WTC11 (cell line): Measurements from ENCODE around the gene CHRNA1. TPM values are rescaled to one million over a fixed set of nuclear protein-coding genes. Genes with fewer than 3 reads are reported as not detected.

Experiments
- ATAC-seq: fragments of 200-7000 bp; cut with Tn5 transposase; 2 replicates; pipeline ENCODE4 v1.10.0; 2021; ENCODE audit warnings: mild to moderate bottlenecking, moderate library complexity
- CTCF ChIA-PET: fragments of 300-600 bp; sonication (Branson Sonifier 250); formaldehyde crosslinking; loops from one replicate; lab custom pipeline; 2021; ENCODE audit warnings: antibody characterized with exemption; lab: Charles Lee
- POLR2A ChIA-PET: fragments of 350-600 bp; sonication (Branson Sonifier 250); formaldehyde crosslinking; loops from one replicate; lab custom pipeline; 2021; ENCODE audit warnings: antibody characterized with exemption; lab: Charles Lee
- DNase-seq: peaks from one replicate; pipeline ENCODE4 v3.0.0; 2021; ENCODE audit warnings: low spot score
- H3K27ac Mint-ChIP-seq: 2 replicates; pipeline ENCODE4 v1.8.0; 2021; ENCODE audit warnings: mixed read lengths
- H3K27me3 Mint-ChIP-seq: 2 replicates; pipeline ENCODE4 v1.8.0; 2021; ENCODE audit warnings: low read depth, mild to moderate bottlenecking, moderate library complexity, mixed read lengths
- H3K36me3 Mint-ChIP-seq: 2 replicates; pipeline ENCODE4 v1.8.0; 2021; ENCODE audit warnings: mixed read lengths
- H3K4me1 Mint-ChIP-seq: 2 replicates; pipeline ENCODE4 v1.8.0; 2022; ENCODE audit warnings: mixed read lengths
- H3K4me3 Mint-ChIP-seq: 2 replicates; pipeline ENCODE4 v1.8.0; 2021; ENCODE audit warnings: mild to moderate bottlenecking, moderate library complexity, mixed read lengths
- H3K9me3 Mint-ChIP-seq: 2 replicates; pipeline ENCODE4 v1.8.0; 2021; ENCODE audit warnings: mixed read lengths
- ATF6 ChIP-seq: sonication (generic); formaldehyde crosslinking; IDR thresholded peaks from 2 replicates; pipeline ENCODE4 v1.8.1; 2023; ENCODE audit warnings: mild to moderate bottlenecking, missing genetic modification reagents
- CTCF ChIP-seq: fragments of 200-600 bp; IDR thresholded peaks from 2 replicates; pipeline ENCODE4 v1.8.0; 2022; ENCODE audit warnings: antibody characterized with exemption
- E2F1 ChIP-seq: sonication (generic); formaldehyde crosslinking; IDR thresholded peaks from 2 replicates; pipeline ENCODE4 v1.8.0; 2022; ENCODE audit warnings: mild to moderate bottlenecking, missing genetic modification reagents
- GRHL2 ChIP-seq: fragments of 250-450 bp; sonication (Bioruptor Pico); IDR thresholded peaks from 2 replicates; pipeline ENCODE4 v1.8.0; 2022; ENCODE audit warnings: mild to moderate bottlenecking, moderate library complexity; ENCODE audit not compliant: insufficient replicate concordance, severe bottlenecking
- MYBL2 ChIP-seq: sonication (generic); formaldehyde crosslinking; IDR thresholded peaks from 2 replicates; pipeline ENCODE4 v1.8.1; 2023; ENCODE audit warnings: mild to moderate bottlenecking, moderate library complexity, missing genetic modification reagents
- NFATC4 ChIP-seq: fragments of 250-450 bp; sonication (Bioruptor Pico); IDR thresholded peaks from 2 replicates; pipeline ENCODE4 v1.9.0; 2021; ENCODE audit warnings: mild to moderate bottlenecking
- NFE2L1 ChIP-seq: sonication (generic); formaldehyde crosslinking; IDR thresholded peaks from 2 replicates; pipeline ENCODE4 v1.8.1; 2023; ENCODE audit warnings: missing genetic modification reagents
- PRDM15 ChIP-seq: sonication (generic); formaldehyde crosslinking; IDR thresholded peaks from 2 replicates; pipeline ENCODE4 v1.8.0; 2022; ENCODE audit warnings: missing genetic modification reagents
- RELA ChIP-seq: sonication (generic); formaldehyde crosslinking; IDR thresholded peaks from 2 replicates; pipeline ENCODE4 v1.8.1; 2022; ENCODE audit warnings: missing genetic modification reagents, mild to moderate bottlenecking, borderline replicate concordance
- ZBTB21 ChIP-seq: sonication (generic); formaldehyde crosslinking; IDR thresholded peaks from 2 replicates; pipeline ENCODE4 v1.8.1; 2023; ENCODE audit warnings: mild to moderate bottlenecking, missing genetic modification reagents, borderline replicate concordance
- ZNF121 ChIP-seq: sonication (generic); formaldehyde crosslinking; IDR thresholded peaks from 2 replicates; pipeline ENCODE4 v1.8.0; 2023; ENCODE audit warnings: missing genetic modification reagents
- ZNF416 ChIP-seq: fragments of 250-450 bp; sonication (Bioruptor Pico); IDR thresholded peaks from 2 replicates; pipeline ENCODE4 v1.9.0; 2021; ENCODE audit warnings: mild to moderate bottlenecking, inconsistent platforms
- ZNF423 ChIP-seq: fragments of 250-450 bp; sonication (Bioruptor Pico); IDR thresholded peaks from 2 replicates; pipeline ENCODE4 v2.1.2; 2022; ENCODE audit warnings: mild to moderate bottlenecking, moderate library complexity
- total RNA-seq: library from RNA; stranded (reverse); gene quantifications from 3 replicates; pipeline ENCODE4 v1.2.3, GENCODE V29; 2021

Gene CHRNA1
- total RNA-seq, 1 experiment from 2014 or later = not detected

- TF ChIP-seq ZNF423 (CRISPR knock-in tag) = no peak
- no peak for TF ChIP-seq GRHL2 (CRISPR knock-in tag)
These were observed 60.8 kb downstream of the CHRNA1 start (continued) for GRCh38 chr2:174703430-174703829.

- H3K4me3 Mint-ChIP-seq = no peak overlapping the region
- ATAC-seq (no peak), DNase-seq (no peak)
- no peaks in the 10 kb centered on the region for H3K9me3 Mint-ChIP-seq
- H3K27ac Mint-ChIP-seq = no peak overlapping the region
- POLR2A ChIA-PET = no interaction called here
- no peaks in the 10 kb centered on the region for H3K27me3 Mint-ChIP-seq
- no peaks in the 10 kb centered on the region for H3K36me3 Mint-ChIP-seq
- TF ChIP-seq NFE2L1 (CRISPR knock-in tag) (no peak), ZNF121 (CRISPR knock-in tag) (no peak), MYBL2 (no peak), CTCF (no peak), NFATC4 (CRISPR knock-in tag) (no peak), RELA (CRISPR knock-in tag) (no peak), ATF6 (CRISPR knock-in tag) (no peak), ZBTB21 (CRISPR knock-in tag) (no peak), ZNF416 (CRISPR knock-in tag) (no peak), PRDM15 (CRISPR knock-in tag) (no peak), E2F1 (CRISPR knock-in tag) (no peak)
- peaks cover 13% of the 10 kb centered on the region for H3K4me1 Mint-ChIP-seq
- CTCF ChIA-PET = no interaction called here
These were observed 61.7 kb downstream of the CHRNA1 start for GRCh38 chr2:174702541-174702940.

GRCh38 chr2:174699993-174700766 is 64.1 kb downstream of the CHRNA1 start:
- H3K4me3 Mint-ChIP-seq = no peak overlapping the region
- H3K9me3 Mint-ChIP-seq = no peaks in the 10 kb centered on the region
- POLR2A ChIA-PET = interaction anchor here (1.2 kb wide), 1 partner anchor 9 kb away, joined by 3 read pairs; no protein-coding TSS in a partner anchor
- CTCF ChIA-PET = interaction anchor here (0.5 to 5.4 kb wide), 43 partner anchors 9 to 1397 kb away, joined by 3 to 37 read pairs (median 4); partner anchors contain the start of gene CHN1
- no peaks in the 10 kb centered on the region for H3K36me3 Mint-ChIP-seq
- no peak overlapping the region for H3K27ac Mint-ChIP-seq
- ATAC-seq (peak; percentile 40; the same call in 1 of the 2 replicates), DNase-seq (no peak)
- peak; percentile 82 for TF ChIP-seq CTCF
- no peak for TF ChIP-seq PRDM15 (CRISPR knock-in tag)
- peaks cover 16% of the 10 kb centered on the region for H3K4me1 Mint-ChIP-seq
- no peaks in the 10 kb centered on the region for H3K27me3 Mint-ChIP-seq
